Fibroblast of lung (primary cell): ENCODE data around the gene HPS3. TPM values are rescaled to one million over a fixed set of nuclear protein-coding genes. Genes with fewer than 3 reads are reported as not detected.

Experiments
- DNase-seq, 2 donors: peaks; one replicate each; pipeline versions ENCODE4 v3.0.0 to v3.0.0-alpha.2; 2010; ENCODE audit warnings: low read depth in 2 of 2
- H2AFZ ChIP-seq: 2 replicates; pipeline ENCODE4 v1.5.1; 2012; ENCODE audit warnings: low read length, control low read depth, inconsistent platforms
- H3K27ac ChIP-seq: 2 replicates; pipeline ENCODE4 v1.5.1; 2011; ENCODE audit warnings: low read length, control low read depth; ENCODE audit not compliant: insufficient read depth
- H3K27me3 ChIP-seq: 2 replicates; pipeline ENCODE4 v1.5.1; 2011; ENCODE audit warnings: mild to moderate bottlenecking, low read length; ENCODE audit not compliant: control insufficient read depth, insufficient read depth
- H3K36me3 ChIP-seq: 2 replicates; pipeline ENCODE4 v1.5.1; 2011; ENCODE audit warnings: low read length; ENCODE audit not compliant: control insufficient read depth, insufficient read depth
- H3K4me1 ChIP-seq: 2 replicates; pipeline ENCODE4 v1.5.1; 2011; ENCODE audit warnings: low read length; ENCODE audit not compliant: control insufficient read depth, insufficient read depth; ENCODE audit errors: extremely low read depth
- H3K4me2 ChIP-seq: 2 replicates; pipeline ENCODE4 v1.5.1; 2011; ENCODE audit warnings: low read length, control low read depth; ENCODE audit not compliant: insufficient read depth; ENCODE audit errors: extremely low read depth
- H3K4me3 ChIP-seq, 4 experiments: fragments of 200-600 bp in 1 of 4; sonication (generic) in 1 of 4; replicated peaks in 1 of 4; 2 replicates each; pipeline ENCODE4 v1.5.1; 2011 to 2016; ENCODE audit warnings: low read length in 4 of 4, low read depth in 3 of 4, mild to moderate bottlenecking in 3 of 4, control low read depth in 2 of 4, inconsistent platforms in 1 of 4, mixed read lengths in 1 of 4; ENCODE audit not compliant: insufficient read depth in 1 of 4; ENCODE audit errors: control extremely low read depth in 1 of 4
- H3K79me2 ChIP-seq: 2 replicates; pipeline ENCODE4 v1.5.1; 2012; ENCODE audit warnings: mild to moderate bottlenecking, low read length, inconsistent platforms; ENCODE audit not compliant: control insufficient read depth, insufficient read depth
- H3K9ac ChIP-seq: 2 replicates; pipeline ENCODE4 v1.5.1; 2011; ENCODE audit warnings: mild to moderate bottlenecking, low read length, control low read depth; ENCODE audit not compliant: insufficient read depth
- H3K9me3 ChIP-seq: 2 replicates; pipeline ENCODE4 v1.5.1; 2012; ENCODE audit warnings: low read depth, low read length; ENCODE audit not compliant: control insufficient read depth, insufficient read depth
- H4K20me1 ChIP-seq: 2 replicates; pipeline ENCODE4 v1.5.1; 2011; ENCODE audit warnings: low read length; ENCODE audit not compliant: control insufficient read depth, insufficient read depth; ENCODE audit errors: extremely low read depth
- EZH2 ChIP-seq: IDR thresholded peaks from 2 replicates; pipeline ENCODE4 v1.5.1; 2012; ENCODE audit warnings: low read length, control low read depth, mild to moderate bottlenecking; ENCODE audit errors: missing control alignments
- polyA plus RNA-seq, 2 donors: library from polyadenylated mRNA; depleted of rRNA in 1 of 2; stranded (reverse) in 1 of 2; unstranded in 1 of 2; fragments of >200 nt; gene quantifications; 2 replicates each; pipeline ENCODE4 v1.2.1, GENCODE V29; 2011 to 2012; ENCODE audit warnings: missing spikeins in 1 of 2
- total RNA-seq: library from RNA; depleted of rRNA; stranded (reverse); fragments of >200 nt; gene quantifications from 2 replicates; pipeline ENCODE4 v1.2.1, GENCODE V29; 2014
- TF ChIP-seq, protein P1 (sequence below), 2 donors: IDR thresholded peaks in 1 of 2; conservative IDR thresholded peaks in 1 of 2; 1 replicate in 1 of 2; 2 replicates in 1 of 2; pipeline ENCODE4 v1.5.1; 2011 to 2012; ENCODE audit warnings: low read length in 2 of 2, control low read depth in 1 of 2, inconsistent platforms in 1 of 2, low read depth in 1 of 2, mild to moderate bottlenecking in 1 of 2

The HPS3 gene
- total and polyA plus RNA-seq, 2 donors (not counting 1 experiment from before 2014, with no cell fraction given) = 31.0 to 33.4 TPM

DNA sequence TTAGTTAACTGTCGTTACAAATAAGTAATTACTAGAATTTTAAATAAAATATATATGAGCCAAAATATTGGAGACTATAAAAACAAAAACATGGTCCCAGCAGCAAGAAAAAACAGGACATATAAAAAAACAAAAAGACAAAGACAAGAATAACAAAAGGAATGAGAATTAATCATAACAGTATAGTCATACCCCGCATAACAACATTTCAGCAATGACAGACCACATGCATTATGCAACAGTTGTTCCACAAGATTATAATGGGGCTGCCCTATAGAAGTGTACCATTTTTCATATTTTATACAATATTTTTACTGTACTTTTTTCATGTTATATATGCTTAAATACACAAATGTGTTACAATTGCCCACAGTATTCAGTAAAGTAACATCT, 48.7 kb upstream of the HPS3 start:
- Histone ChIP-seq H3K4me1 (peaks cover 6% of the 10 kb centered on the region), H3K9me3 (no peaks in the 10 kb centered on the region), H3K79me2 (peaks cover 26% of the 10 kb centered on the region), H3K9ac (no peak overlapping the region), H3K27ac (no peak overlapping the region), H3K4me3 (no peak overlapping the region), H4K20me1 (no peaks in the 10 kb centered on the region), H3K4me2 (no peak overlapping the region), H2AFZ (no peak overlapping the region), H3K36me3 (no peaks in the 10 kb centered on the region), H3K27me3 (no peaks in the 10 kb centered on the region)
- TF ChIP-seq, protein P1, sequence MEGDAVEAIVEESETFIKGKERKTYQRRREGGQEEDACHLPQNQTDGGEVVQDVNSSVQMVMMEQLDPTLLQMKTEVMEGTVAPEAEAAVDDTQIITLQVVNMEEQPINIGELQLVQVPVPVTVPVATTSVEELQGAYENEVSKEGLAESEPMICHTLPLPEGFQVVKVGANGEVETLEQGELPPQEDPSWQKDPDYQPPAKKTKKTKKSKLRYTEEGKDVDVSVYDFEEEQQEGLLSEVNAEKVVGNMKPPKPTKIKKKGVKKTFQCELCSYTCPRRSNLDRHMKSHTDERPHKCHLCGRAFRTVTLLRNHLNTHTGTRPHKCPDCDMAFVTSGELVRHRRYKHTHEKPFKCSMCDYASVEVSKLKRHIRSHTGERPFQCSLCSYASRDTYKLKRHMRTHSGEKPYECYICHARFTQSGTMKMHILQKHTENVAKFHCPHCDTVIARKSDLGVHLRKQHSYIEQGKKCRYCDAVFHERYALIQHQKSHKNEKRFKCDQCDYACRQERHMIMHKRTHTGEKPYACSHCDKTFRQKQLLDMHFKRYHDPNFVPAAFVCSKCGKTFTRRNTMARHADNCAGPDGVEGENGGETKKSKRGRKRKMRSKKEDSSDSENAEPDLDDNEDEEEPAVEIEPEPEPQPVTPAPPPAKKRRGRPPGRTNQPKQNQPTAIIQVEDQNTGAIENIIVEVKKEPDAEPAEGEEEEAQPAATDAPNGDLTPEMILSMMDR (conservative IDR thresholded peaks at IDR 0.05 in 1 of 2, IDR thresholded peaks at IDR 0.05 in 1 of 2; ENCODE audit: low read depth in 1 of 2, low read length in 2 of 2) = no peak
- no peak for TF ChIP-seq EZH2
- peak; percentile 49 to 57 for DNase-seq

DNA sequence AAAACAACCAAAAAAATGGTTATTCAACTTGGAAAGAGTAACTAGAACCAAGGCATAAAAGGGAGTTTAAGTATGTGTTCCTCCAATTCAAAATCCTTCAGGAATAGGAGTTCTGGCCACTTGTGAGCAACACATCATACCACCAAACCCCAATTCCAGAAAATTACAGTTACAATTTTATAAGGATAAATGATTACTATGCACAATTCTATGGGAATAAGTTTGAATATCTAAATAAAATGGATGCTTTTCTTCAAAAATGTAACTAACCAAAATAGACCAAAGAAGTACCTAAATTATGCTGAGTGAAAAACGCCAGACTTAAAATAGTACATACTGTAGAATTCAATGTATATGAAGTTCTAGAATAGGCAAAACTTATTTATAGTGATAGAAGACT, 47.7 kb upstream of the HPS3 start:
- no peak for DNase-seq
- Histone ChIP-seq H3K27ac (no peak overlapping the region), H3K36me3 (no peaks in the 10 kb centered on the region), H3K4me1 (peaks cover 6% of the 10 kb centered on the region), H3K9me3 (no peaks in the 10 kb centered on the region), H2AFZ (no peak overlapping the region), H3K9ac (no peak overlapping the region), H3K79me2 (peaks cover 27% of the 10 kb centered on the region), H3K27me3 (no peaks in the 10 kb centered on the region), H3K4me2 (no peak overlapping the region), H4K20me1 (no peaks in the 10 kb centered on the region), H3K4me3 (no peak overlapping the region)
- TF ChIP-seq EZH2 = no peak
- TF ChIP-seq, protein P1 (conservative IDR thresholded peaks at IDR 0.05 in 1 of 2, IDR thresholded peaks at IDR 0.05 in 1 of 2; ENCODE audit: low read depth in 1 of 2, low read length in 2 of 2) = no peak

DNA sequence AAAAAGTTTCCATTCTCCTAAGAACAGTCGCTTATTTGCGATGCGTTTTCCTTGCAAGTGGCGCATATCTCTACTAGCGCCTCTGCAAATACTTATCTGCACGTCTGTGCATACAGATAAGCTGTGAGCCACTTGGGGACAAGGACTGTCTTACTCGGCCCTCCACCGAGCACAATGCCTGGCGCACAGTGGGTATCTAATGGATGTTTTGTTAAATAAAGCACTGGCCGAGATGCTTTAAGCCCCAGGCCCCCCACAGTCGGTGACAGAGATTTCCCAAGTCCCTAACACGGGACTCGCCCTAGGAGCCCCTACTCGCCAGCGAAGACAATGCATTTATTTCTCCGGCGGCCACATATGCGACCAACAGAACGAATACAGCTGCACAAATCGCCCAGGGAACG, 43.6 kb upstream of the HPS3 start:
- H3K4me2 ChIP-seq = peak overlapping the region; percentile 81
- H2AFZ ChIP-seq = peak overlapping the region; percentile 87
- H3K9me3 ChIP-seq = no peaks in the 10 kb centered on the region
- H3K27me3 ChIP-seq = no peaks in the 10 kb centered on the region
- no peaks in the 10 kb centered on the region for H3K36me3 ChIP-seq
- H3K4me3 ChIP-seq = peak overlapping the region; percentile 69 to 93 (median 82)
- H3K27ac ChIP-seq = peak overlapping the region; percentile 60
- peaks cover 19% of the 10 kb centered on the region for H3K79me2 ChIP-seq
- H3K9ac ChIP-seq = peak overlapping the region; percentile 58
- TF ChIP-seq, protein P1 (conservative IDR thresholded peaks at IDR 0.05 in 1 of 2, IDR thresholded peaks at IDR 0.05 in 1 of 2; ENCODE audit: low read depth in 1 of 2, low read length in 2 of 2) = no peak
- no peak for TF ChIP-seq EZH2
- peak; percentile 42 to 48 for DNase-seq
- no peaks in the 10 kb centered on the region for H4K20me1 ChIP-seq
- H3K4me1 ChIP-seq = peaks cover 4% of the 10 kb centered on the region
